Measurements from ENCODE around the gene SUV39H2.

Gene SUV39H2

GRCh38 chr10:14839305-14839695 lies 39.4 kb upstream of the SUV39H2 start:
- TF ChIP-seq CTCF (IDR thresholded peaks at IDR 0.05): no peak
- TF ChIP-seq ZFX (IDR thresholded peaks at IDR 0.05; ENCODE audit: borderline replicate concordance): no peak
- H3K27ac ChIP-seq: peak overlapping the region; percentile 74

- no peak overlapping the region for H3K27ac ChIP-seq
- no peak for TF ChIP-seq ZFX (IDR thresholded peaks at IDR 0.05; ENCODE audit: borderline replicate concordance)
- TF ChIP-seq CTCF (IDR thresholded peaks at IDR 0.05): no peak
Measured at GRCh38 chr10:14840178-14840577, 38.5 kb upstream of the SUV39H2 start.

- TF ChIP-seq CTCF (IDR thresholded peaks at IDR 0.05): no peak
- no peak for TF ChIP-seq ZFX (IDR thresholded peaks at IDR 0.05; ENCODE audit: borderline replicate concordance)
- H3K27ac ChIP-seq: no peak overlapping the region
Measured at GRCh38 chr10:14843327-14843988, 35.2 kb upstream of the SUV39H2 start.

- no peak overlapping the region for H3K27ac ChIP-seq
- no peak for TF ChIP-seq CTCF (IDR thresholded peaks at IDR 0.05)
Measured at GRCh38 chr10:14844948-14845347, 33.7 kb upstream of the SUV39H2 start.

GRCh38 chr10:14852236-14852635 lies 26.4 kb upstream of the SUV39H2 start:
- no peak overlapping the region for H3K27ac ChIP-seq
- TF ChIP-seq ZFX (IDR thresholded peaks at IDR 0.05; ENCODE audit: borderline replicate concordance) (no peak), CTCF (IDR thresholded peaks at IDR 0.05) (no peak)

GRCh38 chr10:14855453-14855852 lies 23.2 kb upstream of the SUV39H2 start:
- no peak for TF ChIP-seq CTCF (IDR thresholded peaks at IDR 0.05)
- TF ChIP-seq ZFX (IDR thresholded peaks at IDR 0.05; ENCODE audit: borderline replicate concordance): no peak
- H3K27ac ChIP-seq: no peak overlapping the region

GRCh38 chr10:14858338-14858960 lies 20.2 kb upstream of the SUV39H2 start:
- H3K27ac ChIP-seq: no peak overlapping the region
- TF ChIP-seq CTCF (IDR thresholded peaks at IDR 0.05): no peak
- no peak for TF ChIP-seq ZFX (IDR thresholded peaks at IDR 0.05; ENCODE audit: borderline replicate concordance)

Data from 22Rv1 (cell line).